Embryonic facial prominence (tissue), 1 donor: ENCODE results near the gene UBE3C.
"Not testable (repeated sequence)": the region's sequence is repeated elsewhere in the genome, so short reads cannot be mapped to it uniquely, and the experiment has no call there.

Experiments
- DNase-seq: peaks from one replicate; pipeline ENCODE4 v3.0.0-alpha.2; 2016; ENCODE audit errors: extremely low spot score

The UBE3C gene

DNA sequence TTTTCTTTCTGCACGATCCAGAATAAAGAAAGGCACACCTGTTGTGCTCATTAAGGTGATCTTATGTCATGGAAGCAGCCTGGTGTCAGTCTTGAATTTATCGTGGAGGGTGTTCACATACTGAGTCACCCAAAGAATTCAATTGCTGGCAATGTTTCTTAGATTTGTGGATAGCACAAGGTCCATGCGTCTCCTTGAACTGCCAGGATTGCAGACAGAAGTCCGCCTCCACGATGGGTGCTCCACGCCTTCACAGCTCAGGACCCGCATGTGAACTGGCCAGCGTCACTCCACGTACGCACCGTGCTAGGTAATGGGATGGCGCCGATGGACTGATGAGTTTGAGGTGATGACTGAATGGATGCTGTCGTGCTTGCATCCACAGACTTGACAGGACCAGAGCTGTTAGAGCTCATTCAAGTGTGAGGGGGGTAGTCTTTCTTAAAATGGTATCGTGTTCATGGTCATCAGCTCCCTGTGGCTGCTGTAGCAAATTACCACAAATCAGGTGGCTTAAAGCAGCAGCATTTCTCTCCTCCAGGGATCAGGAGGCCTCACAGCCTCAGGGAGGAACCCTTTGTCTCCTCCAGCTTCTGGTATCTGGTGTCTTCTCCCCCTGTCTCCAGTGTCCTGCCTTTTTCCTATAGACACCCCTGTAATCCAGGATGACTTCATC is 132.7 kb downstream of the UBE3C start:
- no peak for DNase-seq

DNA sequence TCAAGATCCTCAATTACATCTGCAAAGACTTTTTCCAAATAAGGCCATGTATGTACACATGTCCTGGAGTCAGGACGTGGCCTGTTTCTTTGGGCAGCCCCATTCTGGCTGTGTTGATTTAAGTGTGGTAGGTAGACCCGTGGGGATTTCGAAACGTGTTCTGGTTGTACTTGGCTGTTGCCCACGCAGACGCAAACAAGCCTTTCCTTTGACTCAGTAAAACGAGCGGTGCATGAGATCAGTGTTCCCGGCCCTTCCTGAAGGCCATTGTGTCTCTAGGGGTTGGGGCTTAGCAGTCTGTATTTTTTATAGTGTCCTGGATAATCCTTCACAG is 133.2 kb downstream of the UBE3C start:
- DNase-seq = no peak

DNA sequence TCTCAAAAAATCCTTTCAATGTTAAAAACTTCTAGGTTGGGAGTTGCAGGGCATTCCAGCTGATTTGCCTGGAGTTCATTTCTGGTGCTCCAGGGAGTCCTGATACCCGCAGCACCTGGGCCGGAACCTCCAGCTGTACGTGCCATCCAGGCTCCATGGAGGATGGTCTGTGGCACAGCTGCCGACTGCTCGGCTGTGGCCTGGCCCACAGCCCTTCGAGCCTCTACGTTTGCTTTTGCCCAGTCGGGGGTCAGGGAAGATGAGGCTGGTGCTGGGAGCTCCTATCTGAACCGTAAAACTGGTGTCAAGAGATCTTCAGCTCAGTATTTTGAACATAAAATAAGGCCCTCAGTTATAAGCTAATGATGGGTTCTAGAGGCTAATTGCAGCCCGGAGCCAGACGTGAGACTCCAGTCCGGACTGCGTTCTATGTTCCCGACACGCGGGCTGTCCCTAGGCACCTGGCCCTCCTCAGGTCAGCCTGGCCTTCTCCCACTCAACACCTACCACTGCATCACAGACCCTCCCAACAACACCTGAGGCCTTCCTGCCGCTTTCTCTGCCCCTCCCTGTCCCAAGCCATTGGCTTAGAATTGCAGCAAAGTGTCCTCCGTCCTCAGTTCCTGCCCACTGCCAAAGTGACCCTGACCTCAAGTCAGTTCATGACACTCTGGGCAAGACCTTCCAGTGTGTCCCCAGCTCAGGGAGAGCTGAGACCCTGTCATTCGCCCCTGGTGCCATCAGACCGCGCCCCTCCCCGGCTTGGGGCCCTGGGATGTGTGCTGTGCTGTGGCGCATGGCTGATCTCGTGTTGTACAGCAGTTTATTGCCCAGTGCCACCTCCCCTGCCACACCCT is 133.9 kb downstream of the UBE3C start:
- no peak for DNase-seq

DNA sequence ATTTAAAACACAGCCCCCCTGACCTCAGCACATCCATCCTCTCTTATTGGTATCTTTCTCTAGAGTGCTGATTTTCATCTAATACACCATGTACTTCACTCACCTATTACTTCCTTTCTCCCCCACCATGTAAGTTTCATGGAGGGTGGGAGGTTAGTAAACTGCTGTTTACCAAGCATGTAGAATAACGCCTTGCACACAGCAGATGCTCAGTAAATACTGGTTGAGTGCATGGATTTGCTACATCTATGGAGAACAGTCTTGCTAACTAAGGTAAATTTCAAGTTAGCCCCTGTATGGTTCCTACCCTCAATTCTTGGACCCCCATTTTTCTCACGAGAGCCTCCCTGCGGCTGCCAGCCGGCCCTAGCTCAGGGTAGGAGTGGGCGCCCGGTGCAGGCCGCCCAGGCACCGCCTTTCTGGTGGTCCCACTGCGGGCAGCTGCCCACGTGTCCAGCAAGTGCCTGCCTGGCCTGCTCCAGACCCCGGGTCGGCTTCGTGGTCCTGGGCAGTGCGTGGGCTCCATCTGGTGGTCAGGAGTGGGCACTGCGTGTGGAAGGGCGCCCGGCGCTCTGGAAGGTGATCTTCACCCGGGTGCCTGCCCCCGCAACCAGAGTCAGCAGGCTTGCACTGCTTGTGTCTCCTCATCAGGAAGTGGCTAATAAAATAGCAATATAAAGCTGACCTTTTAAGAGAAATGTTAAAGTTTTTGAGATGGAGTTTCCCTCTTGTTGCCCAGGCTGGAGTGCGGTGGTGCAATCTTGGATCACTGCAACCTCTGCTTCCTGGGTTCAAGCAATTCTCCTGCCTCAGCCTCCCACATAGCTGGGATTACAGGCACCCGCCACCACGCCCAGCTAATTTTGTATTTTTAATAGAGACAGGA is 134.7 kb downstream of the UBE3C start:
- DNase-seq = no peak

DNA sequence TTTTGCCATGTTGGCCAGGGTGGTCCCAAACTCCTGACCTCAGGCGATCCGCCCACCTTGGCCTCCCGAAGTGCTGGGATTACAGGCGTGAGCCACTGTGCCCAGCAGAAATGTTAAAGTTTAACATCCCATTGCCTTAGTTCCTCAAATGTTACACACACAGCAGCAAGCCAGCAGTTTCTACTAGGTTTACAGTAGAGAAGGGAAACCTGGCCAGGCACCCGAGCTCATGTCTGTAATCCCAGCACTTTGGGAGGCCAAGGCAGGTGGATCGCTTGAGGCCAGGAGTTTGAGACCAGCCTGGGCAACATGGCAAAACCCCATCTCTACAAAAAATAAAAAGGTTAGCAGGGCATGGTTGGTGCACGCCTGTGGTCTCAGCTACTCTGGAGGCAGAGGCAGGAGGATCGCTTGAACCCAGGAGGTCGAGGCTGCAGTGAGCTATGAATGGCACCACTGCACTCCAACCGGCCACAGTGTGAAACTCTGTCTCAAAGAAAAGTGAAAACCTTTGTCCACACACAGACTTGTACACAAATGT is 135.4 kb downstream of the UBE3C start:
- DNase-seq = not testable (repeated sequence)

DNA sequence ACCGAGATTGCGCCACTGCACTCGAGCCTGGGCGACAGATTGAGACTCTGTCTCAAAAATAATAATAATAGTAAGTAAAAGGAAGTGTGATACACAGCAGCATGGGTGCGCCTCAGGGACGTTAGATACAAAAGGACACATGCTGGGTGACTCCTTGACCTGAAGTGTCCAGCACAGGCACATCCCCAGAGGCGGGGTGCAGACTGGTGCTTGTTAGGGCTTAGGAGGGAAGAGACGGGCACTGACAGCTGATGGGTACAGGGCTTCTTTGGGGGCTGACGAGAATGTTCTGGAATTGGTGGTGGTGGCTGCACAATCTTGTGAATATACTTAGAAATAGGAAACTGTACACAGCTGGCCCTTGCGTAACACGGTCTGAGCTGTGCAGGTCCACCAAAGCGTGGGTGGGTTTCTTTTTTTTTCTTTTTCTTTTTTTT is 136.3 kb downstream of the UBE3C start:
- DNase-seq = no peak

DNA sequence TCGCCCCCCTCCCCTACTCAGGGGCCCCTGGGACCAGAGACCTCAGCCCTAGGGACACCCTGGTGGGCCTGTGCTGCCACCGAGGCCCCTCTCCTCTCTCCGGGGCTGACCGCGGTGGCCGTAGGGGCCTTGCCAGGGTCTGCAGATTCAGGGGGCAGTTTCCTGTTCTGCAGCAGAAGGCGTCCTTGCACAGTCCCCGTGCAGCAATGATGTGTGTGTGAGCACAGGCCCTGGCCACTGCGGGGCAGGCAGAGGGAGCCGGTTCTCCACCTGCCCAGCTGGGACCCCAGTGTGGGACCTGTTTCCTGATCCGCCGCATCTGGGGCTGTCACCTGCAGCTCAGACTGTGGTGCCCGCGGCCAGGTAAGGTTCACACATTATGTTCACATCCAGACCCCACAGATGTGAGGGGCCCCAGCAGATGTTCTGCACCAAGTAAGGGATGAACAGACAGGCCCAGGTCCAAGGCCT is 137.4 kb downstream of the UBE3C start:
- no peak for DNase-seq

DNA sequence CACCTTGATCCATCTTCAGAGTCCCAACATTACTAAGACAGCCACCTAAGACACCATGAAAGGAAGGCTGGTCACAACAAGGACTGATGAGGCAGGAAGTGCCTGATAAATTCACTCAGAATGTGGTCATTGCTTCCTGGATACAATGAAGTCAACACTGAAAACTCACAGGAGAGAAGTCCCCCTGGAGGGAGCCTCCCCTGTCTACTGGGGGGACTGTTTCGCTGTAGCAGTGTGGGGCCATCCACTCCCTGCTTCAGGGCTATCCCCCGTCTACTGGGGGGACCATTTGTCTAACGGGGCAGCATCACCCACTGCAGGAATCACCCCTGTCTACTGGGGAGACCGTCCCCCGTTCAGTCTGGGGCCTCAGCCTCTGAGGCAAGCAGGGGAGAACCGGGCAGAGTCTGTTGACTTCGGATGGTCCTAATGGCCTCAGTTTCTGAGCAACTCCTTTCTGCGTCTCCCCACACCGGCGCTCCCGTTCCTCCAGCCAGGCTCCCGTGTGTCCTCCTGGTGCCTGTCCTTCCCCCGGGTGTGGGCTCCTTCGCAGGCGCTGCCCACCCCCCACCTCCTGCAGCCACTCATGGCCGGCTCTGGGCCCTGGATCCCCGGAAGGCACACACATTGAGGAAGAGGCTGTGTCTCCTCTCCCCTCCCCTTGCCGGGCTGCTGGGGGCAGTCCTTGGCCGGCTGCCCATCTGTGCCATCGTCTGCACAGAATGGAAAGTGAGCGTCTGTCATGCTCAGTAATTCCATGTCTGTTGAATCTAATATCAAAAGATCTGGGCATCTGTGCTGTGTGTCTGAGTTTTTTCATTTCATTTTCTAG is 138.2 kb downstream of the UBE3C start:
- DNase-seq = no peak

DNA sequence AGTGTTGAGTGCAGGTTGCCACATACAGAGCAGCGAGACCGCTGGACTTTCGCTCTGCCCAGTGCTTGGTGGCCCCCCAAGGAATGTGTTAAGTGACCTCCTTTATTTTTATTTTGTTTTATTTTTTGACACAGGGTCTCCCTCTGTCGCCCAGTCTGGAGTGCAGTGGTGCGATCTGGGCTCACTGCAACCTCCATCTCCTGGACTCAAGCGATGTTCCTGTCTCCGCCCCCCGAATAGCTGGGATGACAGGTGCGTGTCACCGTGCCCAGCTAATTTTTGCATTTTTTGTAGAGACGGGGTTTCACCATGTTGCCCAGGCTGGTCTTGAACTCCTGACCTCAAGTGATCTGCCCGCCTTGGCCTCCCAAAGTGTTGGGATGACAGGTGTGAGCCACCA is 138.8 kb downstream of the UBE3C start:
- not testable (repeated sequence) for DNase-seq

DNA sequence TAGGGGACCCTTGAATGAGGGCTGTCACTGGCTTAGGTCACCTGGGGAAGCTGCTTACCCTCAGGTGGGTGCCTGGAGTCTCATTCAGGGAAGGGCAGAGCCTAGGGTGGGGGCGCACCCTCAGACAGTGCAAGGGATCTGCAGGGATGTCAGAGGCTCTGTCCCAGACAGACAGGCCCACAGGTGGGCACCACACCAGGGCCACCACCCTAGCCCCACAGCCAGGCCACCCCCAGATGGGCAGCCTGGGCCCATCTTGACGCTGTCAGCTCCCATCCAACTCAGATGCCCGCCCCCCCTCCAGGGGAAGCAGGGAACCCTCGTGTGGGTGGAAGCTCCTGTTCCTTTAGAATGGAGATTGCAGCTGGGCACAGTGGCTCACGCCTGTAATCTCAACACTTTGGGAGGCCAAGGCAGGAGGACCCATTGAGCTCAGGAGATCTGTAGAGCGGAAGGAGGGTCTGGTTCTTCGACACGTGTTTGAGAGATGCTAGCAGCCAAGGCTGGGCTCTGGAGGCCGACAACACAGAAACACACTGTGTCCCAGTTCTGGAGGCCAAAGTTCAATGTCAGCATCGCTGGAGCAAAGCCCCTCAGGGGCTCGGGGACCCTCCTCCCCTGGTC is 139.6 kb downstream of the UBE3C start:
- no peak for DNase-seq

DNA sequence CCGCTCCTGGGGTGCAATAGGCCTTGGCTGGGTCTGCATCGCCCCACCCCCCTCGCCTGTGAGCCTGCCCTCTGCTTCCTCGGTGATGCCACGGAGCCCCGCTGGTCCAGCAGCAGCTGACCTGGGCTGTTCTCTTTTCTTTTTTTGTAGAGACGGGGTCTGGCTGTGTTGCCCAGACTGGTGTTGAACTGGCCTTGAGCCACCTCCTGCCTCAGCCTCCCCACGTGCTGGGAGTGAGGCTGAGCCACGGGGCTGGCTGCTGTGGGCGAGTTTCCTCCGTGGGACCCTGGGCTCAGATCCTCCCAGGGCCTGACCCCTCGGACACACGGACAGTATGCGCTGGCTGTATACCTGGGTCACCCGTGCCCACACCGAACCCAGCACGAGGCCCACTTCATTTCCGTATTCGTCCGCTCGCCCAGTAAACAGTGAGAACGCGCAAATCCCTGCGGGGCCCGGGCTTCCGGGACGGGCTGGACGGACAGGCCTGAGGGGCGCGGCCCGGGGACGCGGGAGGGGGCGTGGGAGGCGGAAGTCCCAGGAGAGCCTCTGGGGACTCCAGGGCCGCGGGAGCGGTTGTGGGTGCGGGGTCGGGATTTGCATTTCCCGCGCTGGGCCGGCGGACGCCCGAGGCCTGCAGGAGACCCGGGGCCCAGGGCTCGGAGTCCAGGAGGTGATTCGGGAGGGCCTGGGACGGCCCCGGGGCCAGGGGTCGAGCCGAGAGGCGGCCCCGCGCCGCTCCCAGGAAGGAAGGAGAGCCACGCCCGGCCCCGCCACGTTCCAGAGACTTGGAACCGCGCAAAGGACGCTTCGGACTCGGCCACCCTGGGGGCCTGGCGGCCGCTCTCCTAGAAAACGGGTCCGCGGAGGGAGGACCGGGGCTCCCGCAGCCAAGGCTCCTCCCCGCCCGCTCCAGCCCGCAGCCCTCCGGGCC is 140.3 kb downstream of the UBE3C start:
- DNase-seq = no peak

DNA sequence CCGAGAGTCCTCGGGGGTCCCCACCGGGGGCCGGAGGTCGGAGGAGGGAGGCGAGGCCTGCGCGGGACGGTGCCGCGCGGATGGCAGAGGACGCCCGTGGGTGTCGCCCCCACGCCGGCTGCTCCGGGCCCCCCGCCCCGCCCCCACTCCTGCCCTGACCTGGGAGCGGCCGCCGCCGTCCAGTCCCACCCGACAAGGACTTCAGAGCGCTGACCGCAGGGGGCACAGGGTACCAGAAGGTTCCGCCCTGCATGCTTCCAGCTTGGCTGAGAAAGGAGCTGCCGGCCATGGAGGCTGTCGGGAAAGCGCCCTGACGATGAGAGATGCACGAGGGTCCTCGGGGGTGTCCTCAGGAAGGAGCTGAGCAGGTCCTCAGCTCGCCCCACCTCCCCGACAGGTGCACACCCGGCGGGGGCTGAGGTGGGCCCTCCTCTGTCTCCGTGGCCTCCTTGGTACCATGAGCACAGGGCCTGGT is 141.1 kb downstream of the UBE3C start:
- no peak for DNase-seq

DNA sequence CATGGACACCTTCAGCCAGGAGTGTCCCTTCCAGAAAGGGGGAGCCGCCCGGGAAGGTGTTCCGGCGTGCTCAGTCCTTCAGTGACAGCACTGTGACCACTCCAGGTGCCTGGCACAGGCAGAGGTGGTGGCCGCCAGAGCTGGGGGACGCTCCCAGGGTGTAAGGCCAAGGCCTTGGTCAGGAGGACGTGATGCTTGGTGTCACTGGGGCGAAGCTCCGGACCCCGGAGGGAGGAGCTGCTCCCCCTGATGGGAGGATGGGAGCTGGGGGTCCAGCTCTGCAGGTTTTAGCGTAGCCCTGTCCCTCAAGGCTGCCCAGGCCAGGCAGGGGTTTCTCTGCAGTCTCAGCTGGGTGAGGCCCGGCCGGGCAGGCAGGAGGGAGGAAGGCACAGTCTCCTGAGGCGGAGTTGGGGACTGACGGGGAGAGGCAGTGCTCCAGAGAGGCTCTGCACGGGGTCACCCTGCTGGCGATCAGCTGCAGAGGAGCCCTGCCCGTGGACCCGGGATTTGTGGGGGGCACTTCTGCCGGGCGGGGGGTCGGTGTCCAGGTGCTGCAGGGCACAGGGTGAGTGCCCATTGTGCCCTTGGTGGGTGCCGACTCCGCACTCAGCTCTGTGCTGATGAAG is 141.6 kb downstream of the UBE3C start:
- no peak for DNase-seq

DNA sequence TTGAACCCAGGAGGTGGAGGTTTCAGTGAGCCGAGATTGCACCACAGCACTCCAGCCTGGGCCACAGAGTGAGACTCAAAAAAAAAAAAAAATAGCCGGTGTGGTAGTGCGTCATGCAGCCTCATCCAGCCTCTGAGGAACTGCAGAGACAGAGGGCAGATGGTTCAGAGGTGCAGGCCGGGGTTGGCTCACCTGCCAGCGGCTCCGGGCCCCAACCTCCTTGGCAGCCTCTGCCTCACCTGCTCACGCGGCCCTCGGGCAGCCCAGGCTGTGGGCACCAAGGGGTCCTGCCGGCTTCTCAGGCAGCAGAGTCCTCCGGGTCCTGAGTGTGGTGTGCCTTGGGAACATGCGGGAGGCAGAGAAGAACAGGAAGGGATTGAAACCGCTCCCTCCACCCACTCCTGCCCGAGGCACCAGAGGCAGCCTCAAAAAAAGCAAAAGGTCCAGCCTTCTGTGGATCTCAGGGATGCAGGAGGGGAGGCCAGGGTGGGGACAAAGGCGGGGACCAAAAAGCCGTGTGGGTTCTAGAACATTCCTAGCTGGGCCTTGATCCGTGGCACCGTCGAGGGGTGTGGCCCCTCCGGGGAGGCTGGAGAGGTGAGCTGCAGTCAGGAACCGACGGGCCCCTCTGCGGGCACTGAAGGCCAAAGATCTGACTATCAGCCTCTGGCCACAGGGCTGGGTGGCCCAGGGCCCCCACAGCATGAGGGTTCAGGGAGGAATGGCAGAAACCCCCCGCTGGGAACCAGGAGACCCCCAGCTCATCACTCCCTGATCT is 142.7 kb downstream of the UBE3C start:
- DNase-seq = no peak

DNA sequence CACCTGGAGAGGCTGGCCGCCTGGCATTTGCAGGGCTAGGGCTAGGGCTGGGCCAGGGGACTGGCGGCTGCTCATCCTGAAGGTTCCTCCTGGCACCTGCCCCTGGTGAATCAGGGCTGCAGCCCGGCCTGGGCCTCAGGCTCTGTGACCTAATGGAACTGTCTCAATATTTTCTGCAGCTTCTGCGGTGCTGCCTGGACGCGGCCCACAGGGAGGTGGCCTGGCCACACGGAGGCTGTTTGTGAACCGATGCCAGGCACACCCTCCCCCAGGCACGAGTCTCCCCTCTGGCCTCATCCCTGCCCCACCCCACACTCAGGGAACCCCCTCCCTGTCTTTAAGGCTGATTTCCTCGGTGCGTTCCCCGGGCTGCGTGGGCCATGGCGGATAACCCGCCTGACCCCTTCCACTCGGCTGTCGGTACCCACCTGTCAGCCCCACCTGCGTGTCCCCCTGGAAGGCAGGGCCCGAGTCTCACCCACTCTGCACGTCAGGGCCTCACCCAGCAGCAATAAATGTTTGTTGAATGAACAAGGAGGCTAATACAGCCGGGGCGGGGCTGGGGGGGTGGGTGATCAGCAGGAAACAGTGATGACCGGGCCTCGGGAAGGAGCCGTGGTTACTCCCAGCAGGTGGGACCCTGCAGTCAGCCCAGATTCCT is 143.5 kb downstream of the UBE3C start:
- DNase-seq = no peak

DNA sequence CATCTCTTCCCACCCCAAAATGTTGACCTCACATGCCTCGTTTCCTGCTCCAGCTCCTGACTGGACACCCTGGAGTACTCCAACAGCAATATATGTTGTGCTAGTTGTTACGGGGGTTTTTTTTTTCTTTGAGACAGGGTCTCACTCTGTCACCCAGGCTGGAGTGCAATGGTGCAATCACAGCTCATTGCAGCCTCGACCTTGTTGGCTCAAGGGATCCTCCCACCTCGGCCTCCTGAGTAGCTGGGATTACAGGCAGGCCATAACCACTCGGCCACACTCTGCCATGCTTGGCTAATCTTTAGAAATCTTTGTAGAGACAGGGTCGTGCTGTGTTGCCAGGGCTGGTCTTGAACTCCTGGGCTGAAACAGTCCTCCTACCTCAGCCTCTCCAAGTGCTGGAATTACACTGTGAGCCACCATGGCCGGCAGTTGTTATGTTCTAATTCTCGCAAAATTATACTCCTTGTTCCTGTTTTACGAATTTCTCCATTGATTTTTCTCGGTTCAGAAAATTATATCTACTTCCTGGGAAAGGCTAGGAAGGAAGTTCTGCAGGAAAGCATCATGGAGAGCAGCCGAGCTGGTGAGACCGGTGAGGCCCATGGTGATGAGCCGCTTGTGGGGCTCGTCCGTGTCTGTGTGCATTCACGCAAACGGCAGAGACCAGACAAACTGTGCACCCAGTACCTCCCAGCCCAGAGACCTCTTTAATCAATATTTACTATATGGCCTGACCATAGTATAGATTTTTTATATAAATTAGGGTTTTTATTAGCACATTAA is 145.7 kb downstream of the UBE3C start:
- DNase-seq = no peak
